ENCODE results near the gene IFNAR1. TPM values are rescaled to one million over a fixed set of nuclear protein-coding genes. Genes with fewer than 3 reads are reported as not detected.

Gene IFNAR1
- polyA plus RNA-seq, 1 experiment: 11.4 TPM

DNA sequence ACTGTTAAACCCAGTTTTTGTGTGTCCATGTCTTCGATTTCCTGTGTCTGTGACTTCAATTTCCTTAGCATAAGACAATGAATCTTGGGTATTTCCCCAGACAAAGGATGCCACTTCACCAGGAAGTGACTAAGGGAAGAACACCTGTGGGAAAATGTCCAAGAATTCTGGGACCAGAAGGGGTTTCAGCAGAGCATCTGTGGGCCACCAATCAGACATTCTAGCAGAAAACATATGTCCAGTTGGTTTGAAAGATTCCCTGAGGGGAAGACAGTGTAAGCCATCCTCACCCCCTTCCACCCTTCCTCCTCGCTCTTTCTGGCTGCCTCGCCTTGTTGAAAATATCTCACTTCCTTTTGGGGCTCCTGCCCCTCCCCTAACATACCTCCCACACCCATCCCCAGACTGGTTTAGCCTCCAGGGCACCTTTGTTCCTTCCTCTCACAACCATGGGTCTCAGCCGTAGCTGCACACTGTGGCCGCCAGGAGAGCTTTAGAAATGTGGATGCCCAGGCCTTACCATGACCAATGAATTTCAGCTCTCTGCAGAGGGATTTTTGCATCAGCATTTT, 25.5 kb upstream of the IFNAR1 start:
- Histone ChIP-seq H3K4me3 (ENCODE audit: low read depth, low read length) (no peak overlapping the region), H3K27me3 (ENCODE audit: control insufficient read depth, insufficient read depth, low read length) (no peaks in the 10 kb centered on the region), H3K36me3 (ENCODE audit: control insufficient read depth, insufficient read depth, low read length) (peaks cover 4% of the 10 kb centered on the region; the same call in 1 of the 2 replicates)
- TF ChIP-seq, protein P1, sequence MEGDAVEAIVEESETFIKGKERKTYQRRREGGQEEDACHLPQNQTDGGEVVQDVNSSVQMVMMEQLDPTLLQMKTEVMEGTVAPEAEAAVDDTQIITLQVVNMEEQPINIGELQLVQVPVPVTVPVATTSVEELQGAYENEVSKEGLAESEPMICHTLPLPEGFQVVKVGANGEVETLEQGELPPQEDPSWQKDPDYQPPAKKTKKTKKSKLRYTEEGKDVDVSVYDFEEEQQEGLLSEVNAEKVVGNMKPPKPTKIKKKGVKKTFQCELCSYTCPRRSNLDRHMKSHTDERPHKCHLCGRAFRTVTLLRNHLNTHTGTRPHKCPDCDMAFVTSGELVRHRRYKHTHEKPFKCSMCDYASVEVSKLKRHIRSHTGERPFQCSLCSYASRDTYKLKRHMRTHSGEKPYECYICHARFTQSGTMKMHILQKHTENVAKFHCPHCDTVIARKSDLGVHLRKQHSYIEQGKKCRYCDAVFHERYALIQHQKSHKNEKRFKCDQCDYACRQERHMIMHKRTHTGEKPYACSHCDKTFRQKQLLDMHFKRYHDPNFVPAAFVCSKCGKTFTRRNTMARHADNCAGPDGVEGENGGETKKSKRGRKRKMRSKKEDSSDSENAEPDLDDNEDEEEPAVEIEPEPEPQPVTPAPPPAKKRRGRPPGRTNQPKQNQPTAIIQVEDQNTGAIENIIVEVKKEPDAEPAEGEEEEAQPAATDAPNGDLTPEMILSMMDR (IDR thresholded peaks at IDR 0.05; ENCODE audit: insufficient read depth, low read depth, low read length): no peak
- ChIA-PET CTCF (interaction anchor here (1.3 kb wide), 1 partner anchor 10 kb away, joined by 3 read pairs; no protein-coding TSS in a partner anchor), POLR2A (no interaction called here)
- no peak for DNase-seq (ENCODE audit: low read depth)

DNA sequence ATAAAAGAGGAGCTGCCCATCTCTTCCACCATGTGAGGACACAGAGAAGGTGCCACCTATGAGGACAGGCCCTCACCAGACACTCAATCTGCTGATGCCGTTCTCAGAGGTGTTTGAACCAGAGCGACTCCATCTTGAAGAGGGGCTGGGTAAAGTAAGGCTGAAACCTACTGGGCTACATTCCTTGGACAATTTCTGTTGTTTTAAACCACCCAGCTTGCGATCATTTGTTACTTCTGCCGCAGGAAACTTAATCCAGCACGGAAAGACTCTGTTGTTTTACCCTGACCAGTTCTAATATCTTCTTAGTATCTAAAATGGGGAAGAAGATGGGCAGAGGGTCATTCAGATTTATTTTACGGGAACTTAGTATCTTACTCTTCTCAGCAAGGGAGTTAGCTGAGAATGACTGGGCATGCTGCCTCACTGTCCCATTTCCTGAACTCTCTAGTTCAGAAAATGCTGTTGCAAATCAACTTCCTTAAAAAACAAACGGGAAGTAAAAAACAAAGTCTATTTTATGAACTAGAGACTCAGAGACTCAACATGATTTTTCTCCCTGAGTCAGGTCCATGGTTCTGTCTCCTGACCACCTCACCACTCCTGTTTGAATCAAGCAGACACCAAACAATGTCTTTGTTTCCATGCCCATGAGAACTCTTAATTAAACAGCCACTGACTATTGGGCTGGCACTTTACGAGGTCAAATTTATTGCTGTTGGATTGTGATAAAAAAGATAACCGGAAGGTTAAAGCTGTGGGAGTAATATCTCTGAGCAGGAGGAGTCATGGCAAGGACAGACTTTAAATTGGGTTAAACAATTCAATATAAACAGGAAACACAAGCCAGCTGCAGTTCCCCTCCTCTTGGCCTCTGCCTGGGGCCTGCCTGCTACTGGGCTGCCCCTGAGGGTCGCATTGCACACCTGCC, 23.8 kb upstream of the IFNAR1 start:
- no peaks in the 10 kb centered on the region for H3K27me3 ChIP-seq (ENCODE audit: control insufficient read depth, insufficient read depth, low read length)
- ChIA-PET CTCF (interaction anchor here (0.8 to 1.7 kb wide), 2 partner anchors 10 to 13 kb away, joined by 3 to 6 read pairs; no protein-coding TSS in a partner anchor), POLR2A (no interaction called here)
- no peak for DNase-seq (ENCODE audit: low read depth)
- peaks cover 2% of the 10 kb centered on the region; the same call in 1 of the 2 replicates for H3K36me3 ChIP-seq (ENCODE audit: control insufficient read depth, insufficient read depth, low read length)
- TF ChIP-seq, protein P1 (IDR thresholded peaks at IDR 0.05; ENCODE audit: insufficient read depth, low read depth, low read length): no peak
- no peak overlapping the region for H3K4me3 ChIP-seq (ENCODE audit: low read depth, low read length)

DNA sequence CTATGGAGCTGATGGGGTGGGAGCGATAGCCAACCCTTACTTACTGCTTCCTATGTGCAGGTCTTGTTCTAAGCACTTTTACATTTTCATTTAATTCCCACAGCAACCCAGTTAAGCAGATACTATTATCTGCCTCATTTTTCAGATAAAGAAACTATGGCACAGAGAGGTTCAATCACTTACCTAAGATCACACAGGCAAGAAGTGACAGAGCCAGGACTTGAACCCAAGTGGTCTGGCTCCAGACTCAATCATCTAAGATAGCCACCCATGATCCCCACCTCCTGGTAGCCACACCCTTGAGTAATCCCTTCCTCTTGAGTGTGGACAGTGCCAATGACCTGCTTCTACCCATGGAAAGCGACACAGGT, 23.2 kb upstream of the IFNAR1 start:
- ChIA-PET POLR2A (no interaction called here), CTCF (interaction anchor here (0.8 kb wide), 1 partner anchor 12 kb away, joined by 3 read pairs; no protein-coding TSS in a partner anchor)
- Histone ChIP-seq H3K4me3 (ENCODE audit: low read depth, low read length) (no peak overlapping the region), H3K27me3 (ENCODE audit: control insufficient read depth, insufficient read depth, low read length) (no peaks in the 10 kb centered on the region), H3K36me3 (ENCODE audit: control insufficient read depth, insufficient read depth, low read length) (no peaks in the 10 kb centered on the region)
- TF ChIP-seq, protein P1 (IDR thresholded peaks at IDR 0.05; ENCODE audit: insufficient read depth, low read depth, low read length): no peak
- no peak for DNase-seq (ENCODE audit: low read depth)

DNA sequence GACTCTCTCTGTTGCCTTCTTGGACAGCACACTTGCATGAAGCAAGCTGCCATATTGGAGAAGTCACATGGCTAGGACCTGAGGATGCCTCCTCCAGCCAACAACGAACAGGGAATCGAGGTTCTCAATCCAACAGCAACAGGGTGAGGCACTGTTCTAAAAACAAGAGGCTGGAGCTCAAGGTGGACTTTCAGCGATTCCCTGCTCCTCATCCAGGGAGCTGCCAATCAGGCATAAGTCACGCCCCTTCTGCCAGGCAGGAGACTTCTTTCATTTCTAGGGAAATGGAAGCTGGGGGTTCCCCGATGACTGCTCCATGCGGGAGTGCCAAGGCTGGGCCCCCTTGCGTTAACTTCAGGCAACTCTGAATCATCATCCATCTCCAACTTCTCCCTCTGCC, 22.7 kb upstream of the IFNAR1 start:
- H3K27me3 ChIP-seq (ENCODE audit: control insufficient read depth, insufficient read depth, low read length): no peaks in the 10 kb centered on the region
- no peaks in the 10 kb centered on the region for H3K36me3 ChIP-seq (ENCODE audit: control insufficient read depth, insufficient read depth, low read length)
- TF ChIP-seq, protein P1 (IDR thresholded peaks at IDR 0.05; ENCODE audit: insufficient read depth, low read depth, low read length): no peak
- no peak for DNase-seq (ENCODE audit: low read depth)
- no peak overlapping the region for H3K4me3 ChIP-seq (ENCODE audit: low read depth, low read length)
- POLR2A ChIA-PET: no interaction called here
- CTCF ChIA-PET: interaction anchor here (0.5 to 0.8 kb wide), 2 partner anchors 12 to 136 kb away, joined by 3 read pairs; no protein-coding TSS in a partner anchor

DNA sequence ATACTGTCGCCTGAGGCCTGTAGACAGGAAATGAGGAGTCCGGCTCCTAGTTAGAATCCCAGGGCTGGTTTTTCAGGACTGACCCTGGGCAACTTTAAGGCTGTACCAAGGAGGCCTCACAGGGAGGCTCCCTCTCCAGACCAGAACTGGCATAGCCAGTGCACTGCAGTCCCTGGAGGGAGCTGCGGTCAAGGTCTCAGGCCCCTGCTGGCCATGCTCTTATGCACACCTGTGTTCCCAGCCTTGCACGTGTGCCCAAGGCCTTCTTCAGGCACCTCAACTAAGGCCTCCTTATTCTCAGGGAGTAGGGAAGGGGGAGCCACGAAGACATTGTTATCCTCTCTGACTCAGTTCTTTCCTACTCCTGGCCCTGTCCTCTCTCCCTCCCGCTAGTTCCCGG, 22.0 kb upstream of the IFNAR1 start:
- TF ChIP-seq, protein P1 (IDR thresholded peaks at IDR 0.05; ENCODE audit: insufficient read depth, low read depth, low read length): no peak
- POLR2A ChIA-PET: no interaction called here
- CTCF ChIA-PET: interaction anchor here (0.6 kb wide), 1 partner anchor 762 kb away, joined by 3 read pairs; no protein-coding TSS in a partner anchor

More for the DNA sequence above, 22.0 kb upstream of the IFNAR1 start:
- Histone ChIP-seq H3K4me3 (ENCODE audit: low read depth, low read length) (no peak overlapping the region), H3K36me3 (ENCODE audit: control insufficient read depth, insufficient read depth, low read length) (no peaks in the 10 kb centered on the region), H3K27me3 (ENCODE audit: control insufficient read depth, insufficient read depth, low read length) (no peaks in the 10 kb centered on the region)
- DNase-seq (ENCODE audit: low read depth): no peak
